ENCODE measurements around the gene BRD1.

Gene BRD1

GRCh38 chr22:49749227-49749626 is 78.4 kb downstream of the BRD1 start:
- no peak for DNase-seq

DNA sequence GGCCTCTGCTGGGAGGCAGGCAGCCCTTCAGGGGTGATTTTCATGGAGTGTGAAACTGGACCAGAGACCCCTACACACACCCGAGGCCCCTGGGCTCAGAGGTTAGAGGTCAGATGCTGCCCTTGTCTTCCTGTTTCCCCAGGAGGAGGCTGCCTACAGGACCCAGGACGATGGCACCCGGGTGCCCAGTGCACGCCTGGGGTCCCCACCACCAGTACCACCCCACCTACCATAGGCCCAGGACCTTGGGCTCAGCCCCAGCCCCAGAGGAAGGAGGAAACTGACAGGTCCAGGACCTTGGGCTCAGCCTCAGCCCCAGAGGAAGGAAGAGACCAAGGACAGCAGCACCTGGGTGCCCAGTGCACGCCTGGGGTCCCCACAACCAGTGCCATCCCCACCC is 79.2 kb downstream of the BRD1 start:
- no peak for DNase-seq

DNA sequence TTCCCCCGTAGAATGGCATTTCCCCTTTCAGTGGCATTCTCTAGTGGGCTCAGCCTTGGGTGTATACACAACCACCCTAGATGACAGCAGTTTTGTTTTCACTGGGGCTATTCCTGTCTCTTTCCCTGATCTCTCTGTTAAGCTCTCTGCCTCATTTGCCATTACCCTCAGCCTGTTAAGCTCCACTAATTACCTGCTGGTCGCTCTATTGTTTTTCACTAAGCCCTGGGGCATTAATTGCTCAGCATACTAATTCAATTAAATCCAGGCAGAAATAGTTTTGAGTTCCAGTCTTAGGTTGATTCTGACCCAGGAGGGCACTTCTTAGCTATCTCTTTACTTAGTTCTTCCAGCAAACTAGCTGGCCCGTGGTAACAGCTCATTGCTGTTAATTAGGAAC is 80.0 kb downstream of the BRD1 start:
- no peak for DNase-seq

- DNase-seq = no peak
Observed at GRCh38 chr22:49747130-49747529, 80.5 kb downstream of the BRD1 start.

- DNase-seq = peak; percentile 34
Observed at GRCh38 chr22:49746065-49746464, 81.6 kb downstream of the BRD1 start.

DNA sequence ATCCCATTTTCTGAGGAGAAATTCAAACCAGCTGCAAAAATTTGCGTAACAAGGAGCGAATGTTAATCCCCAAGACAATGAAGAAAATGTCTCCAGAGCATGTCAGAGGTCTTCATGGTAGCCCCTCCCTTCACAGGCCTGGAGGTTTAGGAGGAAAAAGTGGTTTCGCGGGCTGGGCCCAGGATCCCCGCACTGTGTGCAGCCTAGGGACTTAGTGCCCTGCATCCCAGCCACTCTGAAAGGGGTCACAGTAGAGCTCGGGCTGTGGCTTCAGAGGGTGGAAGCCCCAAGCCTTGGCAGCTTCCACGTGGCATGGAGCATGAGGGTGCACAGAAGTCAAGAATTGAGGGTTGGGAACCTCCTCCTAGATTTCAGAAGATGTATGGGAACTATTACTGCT is 87.4 kb downstream of the BRD1 start:
- DNase-seq = no peak

DNA sequence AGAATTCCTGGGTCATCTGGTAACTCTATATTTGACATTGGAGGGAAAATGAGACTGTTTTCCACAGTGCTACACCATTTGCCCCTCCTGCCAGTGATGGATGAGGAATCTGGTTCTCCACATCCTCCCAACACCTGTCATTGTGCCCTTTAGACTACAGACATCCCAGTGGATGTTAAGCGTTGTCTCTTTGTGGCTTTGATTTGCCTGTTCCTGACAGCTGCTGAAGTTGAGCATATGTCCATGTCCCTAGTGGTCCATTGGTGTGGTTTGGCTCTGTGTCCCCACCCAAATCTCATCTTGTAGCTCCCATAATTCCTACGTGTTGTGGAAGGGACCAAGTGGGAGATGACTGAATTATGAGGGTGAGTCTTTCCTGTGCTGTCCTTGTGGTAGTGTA is 88.5 kb downstream of the BRD1 start:
- no peak for DNase-seq

DNA sequence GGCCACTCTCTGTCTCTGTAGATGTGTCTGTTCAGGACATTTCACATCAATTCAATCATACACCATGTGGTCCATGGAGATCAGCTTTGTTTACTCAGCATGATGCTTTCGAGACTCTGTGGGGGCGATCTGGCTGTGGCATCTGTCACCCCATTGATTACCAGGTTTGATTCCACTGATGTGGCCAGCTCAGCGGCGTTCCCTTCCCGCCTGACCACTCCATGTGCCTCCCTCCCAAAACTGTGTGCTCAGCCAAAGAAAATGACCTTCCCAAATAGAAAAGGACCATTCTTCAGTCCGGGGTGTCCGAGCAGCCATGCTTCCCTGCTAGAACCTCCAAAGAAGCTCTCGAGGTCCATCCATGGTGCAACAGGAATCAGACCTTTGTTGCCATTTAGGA is 89.1 kb downstream of the BRD1 start:
- no peak for DNase-seq

DNA sequence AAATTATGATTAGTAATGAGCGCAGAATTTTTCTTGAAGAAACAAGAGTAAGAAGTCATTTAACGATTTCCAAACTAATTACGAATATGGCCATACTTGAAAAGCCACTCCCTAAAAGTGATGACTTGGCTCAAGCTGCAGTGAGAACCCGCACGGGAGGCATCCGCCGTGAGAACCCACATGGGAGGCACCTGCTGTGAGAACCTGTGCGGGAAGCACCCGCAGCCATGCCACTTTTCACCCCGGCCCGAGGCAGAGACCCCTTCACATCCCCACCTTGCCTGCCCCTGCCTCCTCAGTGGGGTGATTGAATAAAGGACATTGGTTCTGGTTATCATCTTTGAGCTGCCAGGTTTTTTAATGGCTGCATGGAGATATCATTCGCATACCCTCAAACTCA is 89.7 kb downstream of the BRD1 start:
- no peak for DNase-seq

DNA sequence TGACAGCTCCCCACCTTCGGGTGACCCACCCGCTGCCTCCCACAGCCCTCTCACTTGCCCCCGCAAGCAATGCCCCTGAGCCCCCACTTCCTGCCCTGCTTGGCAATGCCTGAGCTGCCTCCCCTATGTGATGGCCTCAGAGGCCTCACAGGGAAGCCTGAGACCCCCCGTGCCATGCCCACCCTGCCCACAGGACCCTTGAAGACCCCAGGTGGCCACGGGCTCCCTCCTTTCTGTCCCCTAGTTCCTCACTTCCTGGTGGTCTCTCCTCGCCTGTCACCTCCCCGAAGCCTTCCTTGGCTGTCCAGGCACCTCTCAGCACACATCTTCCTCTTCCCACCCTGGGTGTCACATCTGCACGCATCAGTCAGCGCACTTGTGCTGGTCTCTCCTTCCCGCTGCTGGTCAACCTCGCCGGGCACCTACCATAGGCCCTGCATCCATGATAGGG is 90.5 kb downstream of the BRD1 start:
- DNase-seq = no peak

GRCh38 chr22:49736538-49736937 is 91.1 kb downstream of the BRD1 start:
- DNase-seq = no peak

DNA sequence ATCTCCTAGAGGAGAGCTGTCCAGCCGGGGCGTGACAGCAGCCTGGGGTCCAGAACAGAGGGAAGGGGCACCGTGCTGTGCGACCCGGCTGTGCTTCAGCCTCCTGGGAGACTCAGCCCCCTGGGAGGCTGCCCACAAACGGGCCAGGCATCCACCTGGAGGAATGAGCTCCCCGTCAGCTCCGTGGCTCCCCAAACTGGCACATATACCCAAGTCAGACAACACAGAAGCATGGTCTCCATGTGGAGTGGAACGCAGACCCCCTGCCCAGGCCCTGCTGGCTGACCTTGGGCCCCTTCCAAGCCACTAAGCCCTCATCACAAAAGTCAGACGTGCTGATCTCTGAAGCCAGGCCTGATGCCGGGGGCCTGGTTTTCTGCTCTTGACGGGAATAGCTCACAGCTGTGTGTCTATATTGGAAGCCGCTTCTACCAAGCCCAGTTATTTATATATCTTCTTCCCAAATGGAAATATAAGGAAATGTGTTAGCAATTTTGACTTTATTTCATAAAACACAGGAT is 91.7 kb downstream of the BRD1 start:
- DNase-seq = no peak

DNA sequence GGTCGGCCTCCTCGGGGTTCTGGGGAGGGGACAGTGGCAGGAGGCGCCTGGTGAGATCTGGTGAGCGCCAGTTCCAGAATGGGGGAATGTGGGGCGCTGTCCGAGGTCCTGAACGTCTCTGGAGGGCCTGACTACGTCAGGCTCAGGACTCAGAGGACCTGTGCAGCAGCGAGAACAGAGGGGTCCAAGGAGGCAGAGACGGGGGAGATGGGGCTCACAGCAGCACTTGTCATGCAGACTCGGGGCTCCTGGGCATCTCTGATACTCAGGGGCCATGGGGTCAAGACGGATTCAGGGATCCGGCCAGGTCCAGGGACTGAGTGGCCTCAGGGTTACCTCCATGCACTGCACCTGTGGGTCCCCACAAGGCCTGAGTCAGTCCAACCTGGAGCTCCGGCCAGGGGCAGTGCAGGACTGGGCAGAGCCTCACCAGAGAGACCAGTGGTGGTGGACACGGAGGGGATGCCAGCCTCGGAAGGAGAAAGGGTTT is 92.2 kb downstream of the BRD1 start:
- DNase-seq = no peak

- no peak for DNase-seq
Observed at GRCh38 chr22:49734882-49735281, 92.8 kb downstream of the BRD1 start.

GRCh38 chr22:49734390-49734789 is 93.3 kb downstream of the BRD1 start:
- no peak for DNase-seq

DNA sequence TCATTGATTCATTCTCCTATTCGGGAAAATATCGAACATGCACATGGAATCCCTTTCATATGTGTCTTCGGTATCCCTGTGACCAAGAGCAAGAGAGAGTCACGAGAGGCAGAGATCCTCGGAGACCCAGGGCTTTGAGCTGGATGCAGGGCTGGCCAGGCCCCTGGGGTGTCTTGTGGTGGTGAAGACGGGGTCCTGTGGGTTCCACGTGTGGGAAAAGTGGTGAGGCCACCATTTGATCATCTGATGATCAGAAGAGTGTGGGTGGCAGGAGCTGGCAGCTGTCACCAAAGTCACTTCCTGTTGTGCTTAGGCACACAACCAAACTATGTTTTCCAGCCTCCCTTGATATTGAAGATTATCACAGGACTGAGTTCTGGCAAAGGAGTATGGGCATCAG is 94.0 kb downstream of the BRD1 start:
- no peak for DNase-seq

DNA sequence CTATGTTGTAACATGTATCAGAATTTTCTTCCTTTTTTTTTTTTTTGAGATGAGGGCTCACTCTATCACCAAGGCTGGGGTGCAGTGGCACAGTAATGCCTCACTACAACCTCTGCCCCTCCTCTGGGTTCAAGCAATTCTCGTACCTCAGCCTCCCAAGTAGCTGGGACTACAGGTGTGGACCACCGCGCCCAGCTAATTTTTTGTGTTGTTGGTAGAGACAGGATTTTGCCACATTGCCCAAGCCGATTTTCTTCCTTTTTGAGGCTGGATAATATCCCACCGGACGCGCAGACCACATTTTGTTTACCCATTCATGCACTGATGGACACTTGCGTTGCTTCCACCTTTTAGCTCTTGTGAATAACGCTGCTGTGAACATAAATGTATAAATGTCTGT is 97.0 kb downstream of the BRD1 start:
- no peak for DNase-seq

- DNase-seq = no peak
Observed at GRCh38 chr22:49728570-49729271, 99.0 kb downstream of the BRD1 start.

GRCh38 chr22:49727881-49728569 is 99.6 kb downstream of the BRD1 start:
- DNase-seq = no peak

DNA sequence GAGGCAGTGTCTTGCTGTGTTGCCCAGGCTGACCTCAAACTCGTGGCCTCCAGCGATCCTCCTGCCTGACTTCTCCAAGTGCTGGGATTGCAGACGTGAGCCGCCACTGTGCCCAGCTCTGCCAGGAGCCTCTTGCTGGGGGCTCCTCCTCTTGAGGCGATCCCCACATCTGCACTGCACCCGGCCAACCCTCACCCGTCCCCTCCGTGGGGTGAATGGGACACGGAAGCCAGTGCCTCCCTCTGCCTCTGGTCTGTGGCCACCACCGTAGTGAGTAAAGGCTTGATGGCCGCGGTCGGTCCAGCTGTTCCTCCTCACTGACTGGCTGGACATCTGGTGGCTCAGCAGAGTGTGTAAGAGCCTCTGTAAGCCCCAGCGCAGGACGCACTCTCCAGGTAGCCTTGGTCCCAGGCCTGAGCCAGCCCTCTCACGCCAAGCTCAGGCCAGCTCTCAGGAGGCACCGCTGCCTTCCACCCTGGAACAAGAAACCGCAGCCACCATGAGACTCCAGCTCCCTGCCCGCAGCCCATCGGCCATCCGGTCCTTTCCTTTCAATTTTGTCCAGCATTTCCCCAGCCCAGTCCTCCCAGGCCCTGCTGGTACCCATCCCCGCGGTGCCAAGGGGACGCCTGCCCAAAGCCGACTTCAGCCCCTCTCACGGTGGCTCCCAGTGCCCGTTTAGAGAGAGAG is 100.3 kb downstream of the BRD1 start:
- DNase-seq = no peak

DNA sequence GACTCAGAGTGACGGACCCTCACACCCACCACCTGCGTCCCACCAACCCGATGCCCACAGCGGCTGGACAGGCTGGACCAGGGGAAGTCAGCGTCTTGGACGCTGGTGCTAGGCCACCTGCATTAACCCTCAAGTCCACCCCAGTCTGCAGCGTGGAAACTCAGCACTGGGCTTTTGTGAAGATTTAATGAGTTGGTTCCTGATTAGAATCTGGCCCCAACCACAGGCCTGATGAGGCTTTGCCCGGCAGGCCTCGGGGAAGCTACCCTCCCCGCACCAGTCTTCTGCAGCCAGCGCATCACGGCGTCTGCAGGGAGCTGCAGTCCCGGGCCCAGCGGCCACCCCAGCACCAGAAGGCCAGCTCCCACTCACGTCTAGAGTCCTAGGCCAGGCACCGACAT is 101.0 kb downstream of the BRD1 start:
- no peak for DNase-seq

DNA sequence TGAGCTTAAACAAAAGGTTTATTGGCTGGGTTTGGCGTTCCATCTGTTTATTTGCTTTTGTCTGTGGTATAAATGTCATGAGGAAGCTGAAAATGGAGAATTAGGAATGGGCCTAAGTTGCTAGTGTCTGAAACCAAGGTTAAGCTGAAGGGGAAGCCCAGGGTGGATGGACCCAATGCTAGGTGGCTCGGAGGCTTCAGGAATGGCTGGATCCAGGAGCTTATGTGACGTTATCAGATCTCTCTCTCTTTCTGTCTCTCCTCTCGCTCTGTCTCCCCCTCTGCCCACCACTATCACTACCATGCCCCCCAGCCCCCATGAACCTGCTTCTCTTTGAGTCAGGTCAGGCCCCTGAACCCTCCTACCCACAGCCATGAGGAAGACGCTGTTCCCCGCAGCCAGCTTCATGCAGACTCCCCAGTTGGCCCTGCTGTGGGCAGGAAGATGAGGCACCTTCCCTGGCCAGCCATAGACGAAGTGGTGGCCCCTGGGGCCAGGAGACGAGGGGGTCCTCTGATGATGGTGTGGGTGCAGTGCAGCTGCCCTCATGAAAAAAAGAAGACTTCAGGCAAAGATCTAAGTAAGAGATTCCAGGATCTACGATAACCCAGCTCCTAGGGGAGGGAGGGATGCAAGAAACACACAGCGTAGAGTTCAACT is 101.5 kb downstream of the BRD1 start:
- no peak for DNase-seq

DNA sequence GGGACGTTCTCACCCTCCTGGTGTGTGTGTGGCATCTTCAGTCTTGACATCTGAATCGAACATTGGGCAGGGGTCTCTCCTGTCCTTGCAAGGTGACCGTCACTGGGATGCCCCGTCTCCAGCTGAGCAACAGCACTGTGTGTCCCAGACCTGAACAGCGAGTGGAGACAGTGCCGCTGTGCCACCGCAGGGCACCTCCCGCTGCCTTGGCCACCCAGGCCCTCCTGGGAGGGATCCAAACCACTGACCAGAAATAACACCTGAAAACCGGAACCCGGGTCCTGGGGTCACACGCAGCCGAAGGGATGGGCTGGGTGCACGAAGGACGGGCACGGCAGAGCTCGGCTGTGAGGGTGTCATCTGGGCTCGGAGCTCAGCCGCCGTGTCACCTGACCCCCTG is 102.2 kb downstream of the BRD1 start:
- no peak for DNase-seq
